A549 (cell line): ENCODE results near the gene NIP7.

Experiments used
- CBX8 ChIP-seq: fragments of 200-600 bp; sonication (generic); IDR thresholded peaks from 2 replicates; pipeline ENCODE4 v1.6.1; 2016
- CTCF ChIP-seq: fragments of >200 bp; sonication (Bioruptor Twin); formaldehyde crosslinking; IDR thresholded peaks from 3 replicates; pipeline ENCODE4 v1.5.1; 2016
- KDM1A ChIP-seq: fragments of 200-600 bp; sonication (generic); IDR thresholded peaks from 2 replicates; pipeline ENCODE4 v1.6.1; 2016; ENCODE audit warnings: low read depth, mild to moderate bottlenecking
- RCOR1 ChIP-seq: fragments of 150-350 bp; IDR thresholded peaks from 2 replicates; pipeline ENCODE4 v1.6.1; 2014; ENCODE audit warnings: antibody characterized with exemption, low read length, low read depth
- REST ChIP-seq: fragments of 200-600 bp; sonication (generic); IDR thresholded peaks from 2 replicates; pipeline ENCODE4 v1.6.1; 2016; ENCODE audit warnings: antibody characterized with exemption, mild to moderate bottlenecking, moderate library complexity
- RFX5 ChIP-seq: fragments of 450-650 bp; IDR thresholded peaks from 2 replicates; pipeline ENCODE4 v1.7.1; 2014; ENCODE audit warnings: antibody characterized with exemption, mild to moderate bottlenecking, moderate library complexity

- TF ChIP-seq CTCF: no peak
- no peak for TF ChIP-seq KDM1A
- no peak for TF ChIP-seq RCOR1
- TF ChIP-seq REST: no peak
- TF ChIP-seq RFX5: no peak
- no peak for TF ChIP-seq CBX8
These were observed 23.9 kb upstream of the NIP7 start for GRCh38 chr16:69315486-69316311.
